Astrocyte (in vitro differentiated cells and primary cell): ENCODE measurements around the gene GLB1L3. TPM values are rescaled to one million over a fixed set of nuclear protein-coding genes. Genes with fewer than 3 reads are reported as not detected.

Source experiments
- DNase-seq: peaks from one replicate; pipeline ENCODE4 v3.0.0-alpha.2; 2010; ENCODE audit warnings: low read depth
- FAIRE-seq: peaks from 2 replicates; lab custom pipeline; 2011; peaks lifted over from hg19 to GRCh38; lab: Jason Lieb, UNC
- H2AFZ ChIP-seq: 2 replicates; pipeline ENCODE4 v1.6.0; 2012; ENCODE audit warnings: low read depth, low read length, inconsistent platforms
- H3K27ac ChIP-seq: 2 replicates; pipeline ENCODE4 v1.5.1; 2011; ENCODE audit warnings: low read depth, low read length, inconsistent platforms
- H3K27me3 ChIP-seq: 2 replicates; pipeline ENCODE4 v1.6.0; 2011; ENCODE audit warnings: low read length, inconsistent platforms; ENCODE audit not compliant: insufficient read depth
- H3K36me3 ChIP-seq: 2 replicates; pipeline ENCODE4 v1.5.1; 2011; ENCODE audit warnings: low read length, inconsistent platforms; ENCODE audit not compliant: insufficient read depth
- H3K4me1 ChIP-seq: 2 replicates; pipeline ENCODE4 v1.5.1; 2011; ENCODE audit warnings: low read length, inconsistent platforms; ENCODE audit not compliant: insufficient read depth
- H3K4me2 ChIP-seq: 2 replicates; pipeline ENCODE4 v1.6.0; 2012; ENCODE audit warnings: low read length, inconsistent platforms
- H3K4me3 ChIP-seq: 2 replicates; pipeline ENCODE4 v1.5.1; 2011; ENCODE audit warnings: low read depth, mild to moderate bottlenecking, low read length, inconsistent platforms; ENCODE audit not compliant: insufficient read depth
- H3K79me2 ChIP-seq: 2 replicates; pipeline ENCODE4 v1.6.0; 2012; ENCODE audit warnings: mild to moderate bottlenecking, low read length, inconsistent platforms; ENCODE audit not compliant: insufficient read depth
- H3K9ac ChIP-seq: 2 replicates; pipeline ENCODE4 v1.6.0; 2012; ENCODE audit warnings: mild to moderate bottlenecking, low read length, inconsistent platforms
- H3K9me3 ChIP-seq: 2 replicates; pipeline ENCODE4 v1.5.1; 2012; ENCODE audit warnings: low read depth, mild to moderate bottlenecking, low read length, inconsistent platforms; ENCODE audit not compliant: insufficient read depth
- H4K20me1 ChIP-seq: 2 replicates; pipeline ENCODE4 v1.6.0; 2012; ENCODE audit warnings: low read length, inconsistent platforms; ENCODE audit not compliant: insufficient read depth
- H3K27ac Mint-ChIP-seq: one replicate; pipeline ENCODE4 v1.8.0; 2021; ENCODE audit warnings: mild to moderate bottlenecking, mixed read lengths; ENCODE audit not compliant: unreplicated experiment
- H3K27me3 Mint-ChIP-seq: one replicate; pipeline ENCODE4 v1.8.0; 2021; ENCODE audit warnings: low read depth, mixed read lengths; ENCODE audit not compliant: unreplicated experiment
- H3K36me3 Mint-ChIP-seq: one replicate; pipeline ENCODE4 v1.8.0; 2021; ENCODE audit warnings: low read depth, mixed read lengths; ENCODE audit not compliant: unreplicated experiment
- H3K4me1 Mint-ChIP-seq: one replicate; pipeline ENCODE4 v1.8.0; 2021; ENCODE audit warnings: low read depth, mixed read lengths; ENCODE audit not compliant: unreplicated experiment
- H3K4me3 Mint-ChIP-seq: one replicate; pipeline ENCODE4 v1.8.0; 2021; ENCODE audit warnings: mild to moderate bottlenecking, moderate library complexity, mixed read lengths; ENCODE audit not compliant: unreplicated experiment
- H3K9me3 Mint-ChIP-seq: one replicate; pipeline ENCODE4 v1.8.0; 2021; ENCODE audit warnings: mild to moderate bottlenecking, mixed read lengths; ENCODE audit not compliant: unreplicated experiment
- EZH2 ChIP-seq: IDR thresholded peaks from 2 replicates; pipeline ENCODE4 v1.6.1; 2012; ENCODE audit warnings: mild to moderate bottlenecking, low read length, inconsistent platforms; ENCODE audit not compliant: insufficient read depth
- total RNA-seq: library from RNA; stranded (reverse); gene quantifications from 2 replicates; pipeline ENCODE4 v1.2.1, GENCODE V29; 2021
- TF ChIP-seq, protein P1 (sequence below): IDR thresholded peaks from 2 replicates; pipeline ENCODE4 v1.5.1; 2011; ENCODE audit warnings: low read depth, mild to moderate bottlenecking, inconsistent platforms, low read length, moderate library complexity; ENCODE audit not compliant: insufficient read depth

The GLB1L3 gene
- total RNA-seq, 1 donor from 2014 or later: 0.20 TPM

DNA sequence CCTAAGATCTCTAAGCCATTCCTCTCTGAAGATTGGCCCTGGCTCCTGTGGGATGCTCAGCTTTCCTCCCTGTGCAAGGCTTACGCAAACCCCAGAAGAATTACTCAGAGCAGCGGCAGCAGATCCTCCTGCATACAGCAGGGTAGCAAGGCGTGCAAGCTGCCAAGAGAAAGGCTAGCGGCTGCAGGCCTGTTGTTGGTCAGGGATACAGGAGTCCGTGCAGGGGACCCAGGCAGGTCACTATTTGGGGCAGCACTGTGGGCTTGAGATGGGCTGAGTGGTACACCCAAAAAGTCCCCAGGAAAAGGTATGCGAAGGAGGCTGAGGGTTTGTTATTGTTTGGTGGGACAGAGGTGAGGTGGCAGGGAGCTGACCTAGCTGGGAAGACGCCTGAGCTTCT, 57.1 kb downstream of the GLB1L3 start:
- H3K27me3 Mint-ChIP-seq: peaks cover 39% of the 10 kb centered on the region
- FAIRE-seq: no peak

DNA sequence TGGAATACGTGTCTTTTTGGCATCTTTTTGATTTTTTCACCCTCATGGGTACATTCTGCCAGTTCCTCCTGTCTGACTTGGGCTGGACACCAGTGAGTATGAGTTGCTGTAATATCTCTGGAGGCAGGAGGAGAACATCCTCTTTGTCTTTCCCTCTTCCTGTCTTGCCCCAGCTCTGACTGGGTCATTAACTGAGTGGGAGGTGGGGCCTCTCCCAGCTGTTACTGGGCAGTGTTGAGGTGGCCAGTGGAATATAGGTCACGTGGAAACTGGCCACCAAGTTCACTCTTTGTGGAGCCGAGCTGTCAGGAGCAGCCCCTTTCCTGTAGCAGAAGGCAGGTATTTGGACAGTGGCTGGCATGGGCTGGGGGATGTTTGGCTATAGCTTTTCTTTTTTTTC, 57.8 kb downstream of the GLB1L3 start:
- no peak for DNase-seq
- FAIRE-seq: no peak
- no peak overlapping the region for H3K4me3 Mint-ChIP-seq

More for the DNA sequence above, 57.1 kb downstream of the GLB1L3 start:
- no peak for TF ChIP-seq EZH2
- TF ChIP-seq, protein P1, sequence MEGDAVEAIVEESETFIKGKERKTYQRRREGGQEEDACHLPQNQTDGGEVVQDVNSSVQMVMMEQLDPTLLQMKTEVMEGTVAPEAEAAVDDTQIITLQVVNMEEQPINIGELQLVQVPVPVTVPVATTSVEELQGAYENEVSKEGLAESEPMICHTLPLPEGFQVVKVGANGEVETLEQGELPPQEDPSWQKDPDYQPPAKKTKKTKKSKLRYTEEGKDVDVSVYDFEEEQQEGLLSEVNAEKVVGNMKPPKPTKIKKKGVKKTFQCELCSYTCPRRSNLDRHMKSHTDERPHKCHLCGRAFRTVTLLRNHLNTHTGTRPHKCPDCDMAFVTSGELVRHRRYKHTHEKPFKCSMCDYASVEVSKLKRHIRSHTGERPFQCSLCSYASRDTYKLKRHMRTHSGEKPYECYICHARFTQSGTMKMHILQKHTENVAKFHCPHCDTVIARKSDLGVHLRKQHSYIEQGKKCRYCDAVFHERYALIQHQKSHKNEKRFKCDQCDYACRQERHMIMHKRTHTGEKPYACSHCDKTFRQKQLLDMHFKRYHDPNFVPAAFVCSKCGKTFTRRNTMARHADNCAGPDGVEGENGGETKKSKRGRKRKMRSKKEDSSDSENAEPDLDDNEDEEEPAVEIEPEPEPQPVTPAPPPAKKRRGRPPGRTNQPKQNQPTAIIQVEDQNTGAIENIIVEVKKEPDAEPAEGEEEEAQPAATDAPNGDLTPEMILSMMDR: no peak
- Histone ChIP-seq H4K20me1 (no peaks in the 10 kb centered on the region), H3K36me3 (no peaks in the 10 kb centered on the region), H3K27me3 (peaks cover 22% of the 10 kb centered on the region), H3K4me3 (no peak overlapping the region), H3K9ac (no peak overlapping the region), H3K79me2 (no peaks in the 10 kb centered on the region), H3K9me3 (no peaks in the 10 kb centered on the region), H2AFZ (no peak overlapping the region), H3K27ac (no peak overlapping the region), H3K4me2 (no peak overlapping the region), H3K4me1 (no peaks in the 10 kb centered on the region)
- H3K36me3 Mint-ChIP-seq: no peaks in the 10 kb centered on the region
- no peak overlapping the region for H3K4me3 Mint-ChIP-seq
- H3K4me1 Mint-ChIP-seq: no peaks in the 10 kb centered on the region
- no peak for DNase-seq
- H3K27ac Mint-ChIP-seq: no peak overlapping the region
- peaks cover 2% of the 10 kb centered on the region for H3K9me3 Mint-ChIP-seq

More for the DNA sequence above, 57.8 kb downstream of the GLB1L3 start:
- Histone ChIP-seq H3K79me2 (no peaks in the 10 kb centered on the region), H4K20me1 (no peaks in the 10 kb centered on the region), H3K36me3 (no peaks in the 10 kb centered on the region), H3K27me3 (peaks cover 22% of the 10 kb centered on the region), H3K4me3 (no peak overlapping the region), H3K27ac (no peak overlapping the region), H2AFZ (no peak overlapping the region), H3K4me1 (no peaks in the 10 kb centered on the region), H3K9me3 (no peaks in the 10 kb centered on the region), H3K9ac (no peak overlapping the region), H3K4me2 (no peak overlapping the region)
- Mint-ChIP-seq H3K9me3 (peaks cover 2% of the 10 kb centered on the region), H3K4me1 (no peaks in the 10 kb centered on the region), H3K27me3 (peaks cover 40% of the 10 kb centered on the region), H3K36me3 (no peaks in the 10 kb centered on the region), H3K27ac (no peak overlapping the region)
- TF ChIP-seq, protein P1: no peak
- TF ChIP-seq EZH2: no peak
